IPS DF 19.7 (cell line): ENCODE data around the gene ADSS2.
A peak's percentile ranks its signal among the peaks of the same experiment; 100 is the strongest.
"Not testable (repeated sequence)": the region's sequence is repeated elsewhere in the genome, so short reads cannot be mapped to it uniquely, and the experiment has no call there.

Experiments used
- DNase-seq: peaks from one replicate; pipeline ENCODE4 v3.0.0-alpha.2; 2013; ENCODE audit warnings: low read depth, low spot score

Gene ADSS2

GRCh38 chr1:244365809-244366208 is 85.9 kb downstream of the ADSS2 start:
- DNase-seq, result no peak

GRCh38 chr1:244365262-244365661 is 86.4 kb downstream of the ADSS2 start:
- not testable (repeated sequence) for DNase-seq

- no peak for DNase-seq
Observed at GRCh38 chr1:244362476-244362875, 89.2 kb downstream of the ADSS2 start.

GRCh38 chr1:244361764-244362473 is 89.8 kb downstream of the ADSS2 start:
- peak; percentile 90 for DNase-seq
